ENCODE results near the gene BUB1B.
"Not testable (repeated sequence)": the region's sequence is repeated elsewhere in the genome, so short reads cannot be mapped to it uniquely, and the experiment has no call there.

The BUB1B gene

DNA sequence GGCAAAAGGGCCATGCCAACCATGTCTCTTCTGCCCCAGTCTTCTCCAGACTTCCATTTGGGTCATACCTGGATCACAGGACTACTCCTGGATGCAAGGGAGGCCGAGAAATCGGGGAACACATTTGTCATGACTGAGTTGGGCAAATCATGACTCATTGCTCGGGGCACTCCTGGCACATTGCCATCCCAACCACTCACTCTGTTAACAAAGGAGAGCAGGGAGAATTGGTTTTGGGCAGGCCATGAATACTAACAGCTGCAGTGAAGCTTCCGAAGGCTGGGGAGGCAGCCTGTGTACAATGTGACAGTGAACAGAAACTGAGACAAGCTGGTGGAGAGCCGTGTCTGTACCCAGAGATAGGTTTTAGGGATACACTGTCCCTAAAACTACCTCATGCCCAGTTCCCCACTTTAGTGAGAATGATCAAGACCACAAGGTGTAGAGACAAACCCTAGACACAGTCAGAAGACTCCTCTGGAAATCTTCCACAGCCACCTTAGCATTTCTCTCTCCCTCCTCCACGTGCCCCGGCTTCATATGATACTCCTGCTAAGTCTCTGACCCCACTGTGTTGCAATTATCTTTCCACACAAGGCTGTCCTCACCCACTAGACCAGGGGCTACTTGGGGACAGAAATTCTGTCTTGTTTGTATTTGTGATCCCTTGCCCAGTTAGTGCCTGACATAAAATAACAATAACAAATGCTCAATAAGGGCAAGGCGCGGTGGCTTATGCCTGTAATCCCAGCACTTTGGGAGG is 10.5 kb upstream of the BUB1B start:
- peaks cover 0 to 9% (median 7%) of the 10 kb centered on the region in 4 experiments for H3K4me1 ChIP-seq (ENCODE audit: control extremely low read depth in 1 of 4, control insufficient read depth in 4 of 4, insufficient read depth in 4 of 4, low read length in 3 of 4)
- no peaks in the 10 kb centered on the region for H3K9me3 ChIP-seq (ENCODE audit: control extremely low read depth in 1 of 5, control insufficient read depth in 4 of 5, insufficient read depth in 2 of 5, low read depth in 1 of 5, low read length in 4 of 5)
- POLR2A ChIA-PET: interaction anchor here (0.8 kb wide), 1 partner anchor 32 kb away, joined by 3 read pairs; no protein-coding TSS in a partner anchor
- no peaks in the 10 kb centered on the region for H3K36me3 ChIP-seq (ENCODE audit: control insufficient read depth in 4 of 4, insufficient read depth in 4 of 4, low read length in 3 of 4)
- CTCF ChIA-PET: interaction anchor here (0.8 kb wide), 1 partner anchor 105 kb away, joined by 3 read pairs; no protein-coding TSS in a partner anchor
- no peaks in the 10 kb centered on the region for H3K27me3 ChIP-seq (replicated peaks in 2 of 5; ENCODE audit: control insufficient read depth in 4 of 5, insufficient read depth in 5 of 5, low read length in 4 of 5)
- DNase-seq: peak; percentile 55 to 88 (median 84)
- no peak overlapping the region for H3K27ac ChIP-seq (ENCODE audit: insufficient read depth in 1 of 2, low read depth in 1 of 2, low read length in 2 of 2, poor library complexity in 1 of 2, severe bottlenecking in 2 of 2)
- WGBS (ENCODE audit: insufficient coverage): 70% methylated on average over 5 of the region's 9 CpGs
- no peak overlapping the region for H3K4me3 ChIP-seq (ENCODE audit: control insufficient read depth in 1 of 7, extremely low read depth in 1 of 7, insufficient read depth in 4 of 7, low read depth in 2 of 7, low read length in 6 of 7)

GRCh38 chr15:40151499-40151898 is 9.4 kb upstream of the BUB1B start:
- POLR2A ChIA-PET: no interaction called here
- CTCF ChIA-PET: no interaction called here
- no peak overlapping the region for H3K4me3 ChIP-seq (ENCODE audit: control insufficient read depth in 1 of 7, extremely low read depth in 1 of 7, insufficient read depth in 4 of 7, low read depth in 2 of 7, low read length in 6 of 7)
- H3K27me3 ChIP-seq (replicated peaks in 2 of 5; ENCODE audit: control insufficient read depth in 4 of 5, insufficient read depth in 5 of 5, low read length in 4 of 5): no peaks in the 10 kb centered on the region
- no peaks in the 10 kb centered on the region for H3K9me3 ChIP-seq (ENCODE audit: control extremely low read depth in 1 of 5, control insufficient read depth in 4 of 5, insufficient read depth in 2 of 5, low read depth in 1 of 5, low read length in 4 of 5)
- no peak overlapping the region for H3K27ac ChIP-seq (ENCODE audit: insufficient read depth in 1 of 2, low read depth in 1 of 2, low read length in 2 of 2, poor library complexity in 1 of 2, severe bottlenecking in 2 of 2)
- H3K4me1 ChIP-seq (ENCODE audit: control extremely low read depth in 1 of 4, control insufficient read depth in 4 of 4, insufficient read depth in 4 of 4, low read length in 3 of 4): peaks cover 0 to 9% (median 7%) of the 10 kb centered on the region in 4 experiments
- no peaks in the 10 kb centered on the region for H3K36me3 ChIP-seq (ENCODE audit: control insufficient read depth in 4 of 4, insufficient read depth in 4 of 4, low read length in 3 of 4)
- WGBS (ENCODE audit: insufficient coverage): 94% methylated on average over 5 of the region's 6 CpGs
- no peak for DNase-seq

GRCh38 chr15:40151991-40152390 is 8.9 kb upstream of the BUB1B start:
- Histone ChIP-seq H3K36me3 (ENCODE audit: control insufficient read depth in 4 of 4, insufficient read depth in 4 of 4, low read length in 3 of 4) (no peaks in the 10 kb centered on the region), H3K27ac (ENCODE audit: insufficient read depth in 1 of 2, low read depth in 1 of 2, low read length in 2 of 2, poor library complexity in 1 of 2, severe bottlenecking in 2 of 2) (no peak overlapping the region), H3K27me3 (replicated peaks in 2 of 5; ENCODE audit: control insufficient read depth in 4 of 5, insufficient read depth in 5 of 5, low read length in 4 of 5) (no peaks in the 10 kb centered on the region), H3K4me3 (ENCODE audit: control insufficient read depth in 1 of 7, extremely low read depth in 1 of 7, insufficient read depth in 4 of 7, low read depth in 2 of 7, low read length in 6 of 7) (no peak overlapping the region), H3K9me3 (ENCODE audit: control extremely low read depth in 1 of 5, control insufficient read depth in 4 of 5, insufficient read depth in 2 of 5, low read depth in 1 of 5, low read length in 4 of 5) (no peaks in the 10 kb centered on the region), H3K4me1 (ENCODE audit: control extremely low read depth in 1 of 4, control insufficient read depth in 4 of 4, insufficient read depth in 4 of 4, low read length in 3 of 4) (peaks cover 0 to 9% (median 7%) of the 10 kb centered on the region in 4 experiments)
- DNase-seq: no peak
- ChIA-PET CTCF (no interaction called here), POLR2A (no interaction called here)
- WGBS (ENCODE audit: insufficient coverage): 100% methylated on average over 2 of the region's 4 CpGs

DNA sequence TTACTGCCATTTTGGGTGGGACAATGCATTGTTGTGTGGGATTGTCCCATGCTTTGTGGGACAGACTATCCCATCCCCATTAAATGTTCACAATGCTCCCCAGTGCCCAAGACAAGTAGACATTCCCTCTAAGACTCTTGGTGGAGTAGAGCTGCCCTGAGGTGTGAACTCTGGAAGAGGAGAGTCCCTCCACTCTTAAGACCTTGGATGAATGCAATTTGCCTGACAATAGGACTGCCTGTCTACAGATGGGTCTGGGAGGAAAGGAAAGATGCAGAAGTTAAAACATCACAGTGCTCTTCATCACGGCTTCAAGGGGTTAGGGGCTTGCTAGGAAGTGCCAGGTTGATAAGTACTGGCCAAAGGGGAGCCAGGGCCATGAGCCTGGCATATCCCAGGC is 6.0 kb upstream of the BUB1B start:
- POLR2A ChIA-PET; H3K9me3 ChIP-seq (ENCODE audit: control extremely low read depth in 1 of 5, control insufficient read depth in 4 of 5, insufficient read depth in 2 of 5, low read depth in 1 of 5, low read length in 4 of 5); H3K36me3 ChIP-seq (ENCODE audit: control insufficient read depth in 4 of 4, insufficient read depth in 4 of 4, low read length in 3 of 4); H3K27ac ChIP-seq (ENCODE audit: insufficient read depth in 1 of 2, low read depth in 1 of 2, low read length in 2 of 2, poor library complexity in 1 of 2, severe bottlenecking in 2 of 2); H3K4me3 ChIP-seq (ENCODE audit: control insufficient read depth in 1 of 7, extremely low read depth in 1 of 7, insufficient read depth in 4 of 7, low read depth in 2 of 7, low read length in 6 of 7); DNase-seq; H3K27me3 ChIP-seq (replicated peaks in 2 of 5; ENCODE audit: control insufficient read depth in 4 of 5, insufficient read depth in 5 of 5, low read length in 4 of 5): not testable (repeated sequence)
- CTCF ChIA-PET: interaction anchor here (1.0 to 1.3 kb wide), 2 partner anchors 43 to 109 kb away, joined by 3 to 4 read pairs; no protein-coding TSS in a partner anchor
- H3K4me1 ChIP-seq (ENCODE audit: control extremely low read depth in 1 of 4, control insufficient read depth in 4 of 4, insufficient read depth in 4 of 4, low read length in 3 of 4): peaks cover 0 to 10% (median 8%) of the 10 kb centered on the region in 4 experiments
- WGBS (ENCODE audit: insufficient coverage): no CpG with 5 or more reads among the region's 1 CpG

GRCh38 chr15:40155270-40155910 is 5.5 kb upstream of the BUB1B start:
- DNase-seq: peak in 1 of 3 donors; percentile 3
- CTCF ChIA-PET: interaction anchor here (1.0 to 2.1 kb wide), 3 partner anchors 41 to 110 kb away, joined by 3 to 7 read pairs (median 4); no protein-coding TSS in a partner anchor
- 89% methylated on average over 2 of the region's 5 CpGs for WGBS (ENCODE audit: insufficient coverage)
- no peaks in the 10 kb centered on the region for H3K36me3 ChIP-seq (ENCODE audit: control insufficient read depth in 4 of 4, insufficient read depth in 4 of 4, low read length in 3 of 4)
- H3K4me3 ChIP-seq (ENCODE audit: control insufficient read depth in 1 of 7, extremely low read depth in 1 of 7, insufficient read depth in 4 of 7, low read depth in 2 of 7, low read length in 6 of 7): no peak overlapping the region
- H3K4me1 ChIP-seq (ENCODE audit: control extremely low read depth in 1 of 4, control insufficient read depth in 4 of 4, insufficient read depth in 4 of 4, low read length in 3 of 4): peaks cover 0 to 8% (median 3%) of the 10 kb centered on the region in 4 experiments
- POLR2A ChIA-PET: no interaction called here
- H3K27ac ChIP-seq (ENCODE audit: insufficient read depth in 1 of 2, low read depth in 1 of 2, low read length in 2 of 2, poor library complexity in 1 of 2, severe bottlenecking in 2 of 2): no peak overlapping the region
- no peaks in the 10 kb centered on the region for H3K27me3 ChIP-seq (replicated peaks in 2 of 5; ENCODE audit: control insufficient read depth in 4 of 5, insufficient read depth in 5 of 5, low read length in 4 of 5)
- H3K9me3 ChIP-seq (ENCODE audit: control extremely low read depth in 1 of 5, control insufficient read depth in 4 of 5, insufficient read depth in 2 of 5, low read depth in 1 of 5, low read length in 4 of 5): no peaks in the 10 kb centered on the region

DNA sequence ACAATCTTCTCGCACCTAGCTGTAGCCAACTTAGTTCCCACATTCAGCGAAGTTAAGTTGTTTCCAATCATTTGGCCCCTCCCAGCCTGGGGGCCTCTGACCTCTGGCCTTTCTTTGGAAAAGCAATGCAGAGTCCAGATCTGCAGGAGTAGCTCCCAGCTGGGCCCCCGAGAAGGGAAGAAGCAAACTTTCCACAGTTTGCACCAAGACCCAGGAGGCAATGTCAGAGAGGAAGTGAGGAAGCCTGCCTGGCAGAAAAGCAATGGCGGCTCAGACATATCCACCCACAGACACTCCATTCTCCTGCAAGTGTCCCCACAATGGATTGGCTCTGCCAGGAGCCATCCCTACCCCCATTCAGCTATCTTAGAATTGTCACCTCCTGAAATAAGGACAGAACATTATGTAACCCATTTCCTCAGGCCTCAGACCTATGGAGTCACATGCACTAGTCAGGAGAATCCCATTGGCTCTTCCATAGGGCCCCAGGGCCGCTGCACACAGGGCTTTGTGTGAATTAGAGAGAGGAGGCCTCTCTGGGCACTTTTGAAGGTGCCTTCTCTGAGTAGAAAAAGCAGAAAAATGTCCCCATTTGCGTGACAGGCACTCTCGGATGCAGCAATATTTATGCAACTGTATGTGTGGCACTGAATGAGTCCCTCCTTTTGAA is 3.0 kb upstream of the BUB1B start:
- WGBS (ENCODE audit: insufficient coverage): 90% methylated on average over 7 of the region's 7 CpGs
- Histone ChIP-seq H3K9me3 (ENCODE audit: control extremely low read depth in 1 of 5, control insufficient read depth in 4 of 5, insufficient read depth in 2 of 5, low read depth in 1 of 5, low read length in 4 of 5) (no peaks in the 10 kb centered on the region), H3K4me3 (ENCODE audit: control insufficient read depth in 1 of 7, extremely low read depth in 1 of 7, insufficient read depth in 4 of 7, low read depth in 2 of 7, low read length in 6 of 7) (no peak overlapping the region), H3K4me1 (ENCODE audit: control extremely low read depth in 1 of 4, control insufficient read depth in 4 of 4, insufficient read depth in 4 of 4, low read length in 3 of 4) (peaks cover 6 to 24% (median 17%) of the 10 kb centered on the region in 4 experiments), H3K36me3 (ENCODE audit: control insufficient read depth in 4 of 4, insufficient read depth in 4 of 4, low read length in 3 of 4) (no peaks in the 10 kb centered on the region), H3K27ac (ENCODE audit: insufficient read depth in 1 of 2, low read depth in 1 of 2, low read length in 2 of 2, poor library complexity in 1 of 2, severe bottlenecking in 2 of 2) (no peak overlapping the region), H3K27me3 (replicated peaks in 2 of 5; ENCODE audit: control insufficient read depth in 4 of 5, insufficient read depth in 5 of 5, low read length in 4 of 5) (no peaks in the 10 kb centered on the region)
- DNase-seq: no peak
- POLR2A ChIA-PET: no interaction called here
- CTCF ChIA-PET: interaction anchor here (0.8 to 1.3 kb wide), 3 partner anchors 14 to 58 kb away, joined by 3 to 4 read pairs (median 3); no protein-coding TSS in a partner anchor
